ENCODE results near the gene PRDM11. TPM values are rescaled to one million over a fixed set of nuclear protein-coding genes. Genes with fewer than 3 reads are reported as not detected.

PRDM11 gene
- total and polyA plus RNA-seq, 2 of the 4 experiments (the other 2 are of a cell fraction): 2.2 to 2.7 TPM

- ChIA-PET CTCF (no interaction called here), POLR2A (ENCODE audit: unreplicated experiment) (no interaction called here)
- no peak for TF ChIP-seq SMC3 (IDR thresholded peaks at IDR 0.05; ENCODE audit: low read depth, low read length)
- ATAC-seq (ENCODE audit: low read depth) (no peak), DNase-seq (no peak)
- H2BK5ac ChIP-seq (ENCODE audit: low read depth, low read length, poor library complexity, severe bottlenecking): no peak overlapping the region
- BruUV-seq (replicated peaks): no TSS peak
- 50% methylated on average over 1 of the region's 4 CpGs; no CpG with 5 or more reads in 1 of the 2 experiments for WGBS, 2 experiments (ENCODE audit: extremely low coverage in 2 of 2, insufficient read length in 1 of 2)
- H3K27ac ChIP-seq (ENCODE audit: insufficient read depth, low read length): no peak overlapping the region
- no peak overlapping the region for H4K8ac ChIP-seq (ENCODE audit: low read depth in 2 of 2, low read length in 2 of 2)
- H3K4ac ChIP-seq (ENCODE audit: low read depth, low read length): no peak overlapping the region
- no peak overlapping the region for H2BK15ac ChIP-seq (ENCODE audit: low read depth, low read length)
- no peak overlapping the region for H2AK9ac ChIP-seq (replicated peaks; ENCODE audit: low read depth, low read length, poor library complexity)
- in situ Hi-C loops (cut with MboI; ENCODE audit: low sequenced_read_pairs) (no loop called here), dilution Hi-C loops (cut with HindIII; ENCODE audit: low sequenced_read_pairs, unreplicated experiment) (no loop called here), intact Hi-C loops (cut with micrococcal nuclease) (no loop called here)
- peaks cover 10% of the 10 kb centered on the region for H3K4me1 ChIP-seq (ENCODE audit: control insufficient read depth, insufficient read depth, low read length)
- H3K23ac ChIP-seq (ENCODE audit: low read depth, low read length): no peak overlapping the region
- H4K91ac ChIP-seq (ENCODE audit: insufficient read depth, low read depth, low read length): no peak overlapping the region
- no peak overlapping the region for H3K9ac ChIP-seq (ENCODE audit: low read depth, low read length)
- no peak overlapping the region for H3K14ac ChIP-seq (replicated peaks; ENCODE audit: low read depth, low read length)
- H3K36me3 ChIP-seq (ENCODE audit: control insufficient read depth, insufficient read depth, low read length): no peaks in the 10 kb centered on the region
- H3K9me1 ChIP-seq (ENCODE audit: insufficient read depth, low read length): no peaks in the 10 kb centered on the region; the same call in 1 of the 2 replicates
- H3K56ac ChIP-seq (ENCODE audit: extremely low read depth, insufficient read depth, low read length): no peak overlapping the region
- no peaks in the 10 kb centered on the region for H3K9me3 ChIP-seq (ENCODE audit: control insufficient read depth, insufficient read depth, low read length)
- no peak overlapping the region for H2BK120ac ChIP-seq (ENCODE audit: low read depth, low read length)
- no peak overlapping the region for H3K4me2 ChIP-seq (ENCODE audit: low read depth, low read length)
- H3K27me3 ChIP-seq (ENCODE audit: control insufficient read depth, insufficient read depth, low read length): no peaks in the 10 kb centered on the region
- H2AFZ ChIP-seq (replicated peaks; ENCODE audit: low read length, poor library complexity): no peak overlapping the region
- peaks cover 5% of the 10 kb centered on the region for H4K20me1 ChIP-seq (ENCODE audit: insufficient read depth, low read length)
- H3K4me3 ChIP-seq (ENCODE audit: insufficient read depth, low read depth, low read length): no peak overlapping the region
- no peak overlapping the region for H3K18ac ChIP-seq (ENCODE audit: low read depth, low read length)
- no peak overlapping the region for H2AK5ac ChIP-seq (ENCODE audit: low read depth, low read length)
- H3K79me1 ChIP-seq (ENCODE audit: low read depth in 1 of 2, low read length in 2 of 2): no peaks in the 10 kb centered on the region; a peak in 1 of 4 replicates
- H2BK20ac ChIP-seq (ENCODE audit: low read depth, low read length): no peak overlapping the region
- no peak overlapping the region for H4K5ac ChIP-seq (ENCODE audit: low read depth, low read length)
Observed at GRCh38 chr11:45155627-45156180, 9.3 kb downstream of the PRDM11 start.
